Measurements from ENCODE around the gene CISD2. TPM values are rescaled to one million over a fixed set of nuclear protein-coding genes. Genes with fewer than 3 reads are reported as not detected.

CISD2 gene
- polyA plus RNA-seq, 1 donor: 39.4 TPM

DNA sequence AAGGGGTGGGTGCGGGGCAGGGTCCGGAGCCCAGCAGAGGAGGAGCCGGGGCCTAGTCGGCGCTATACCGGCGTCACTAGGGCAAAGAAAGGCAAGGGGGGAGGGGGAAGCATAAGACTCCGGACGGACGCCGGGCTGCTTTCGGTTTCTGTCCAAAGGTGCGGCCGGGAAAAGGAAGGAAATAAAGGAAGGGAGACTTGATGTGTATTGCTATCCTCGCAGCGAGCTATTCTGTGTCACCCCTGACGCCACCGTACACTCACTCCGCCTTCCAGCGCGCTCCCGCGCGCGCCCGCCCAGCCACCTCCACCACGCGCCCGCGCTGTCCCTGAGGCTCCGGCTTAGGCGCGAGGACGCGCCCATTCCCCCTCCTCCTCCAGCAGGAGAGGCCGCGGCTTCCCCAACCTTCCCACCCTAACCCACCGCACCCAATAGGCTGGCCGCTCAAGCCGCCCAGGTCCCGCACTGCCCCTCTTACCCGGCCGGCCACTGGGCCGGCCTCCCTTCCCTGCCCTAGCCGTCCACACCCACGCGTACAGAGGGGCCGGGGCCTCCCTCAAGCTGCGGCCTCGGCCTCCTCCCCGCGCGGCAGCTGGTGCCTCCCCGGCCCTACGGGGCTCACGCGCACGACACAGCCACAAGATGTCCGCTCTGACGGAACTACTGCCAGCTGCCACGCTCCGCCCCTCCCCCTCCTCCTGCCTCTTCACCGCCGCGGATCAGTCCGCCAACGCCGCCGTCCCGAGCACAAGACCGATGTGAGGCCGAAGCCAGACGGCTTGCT is 41.7 kb upstream of the CISD2 start, which contains the start of gene UBE2D3:
UBE2D3 (minus strand) TSS at position 662 of the 784 bp plus-strand sequence. CDS start 1,043 bp downstream, outside the sequence.
- WGBS (ENCODE audit: insufficient coverage, low lambda C conversion rate): no CpG with 5 or more reads among the region's 73 CpGs
- Histone ChIP-seq H3K9me3 (ENCODE audit: control insufficient read depth, low read depth, low read length) (no peaks in the 10 kb centered on the region), H3K36me3 (ENCODE audit: control insufficient read depth, insufficient read depth, low read length) (no peaks in the 10 kb centered on the region), H3K4me3 (ENCODE audit: low read length) (peak within 1 kb of the TSS; percentile 98), H3K4me1 (ENCODE audit: control insufficient read depth, insufficient read depth, low read length) (peaks cover 15% of the 10 kb centered on the region), H3K27me3 (ENCODE audit: control insufficient read depth, insufficient read depth, low read length) (no peaks in the 10 kb centered on the region), H3K27ac (ENCODE audit: low read length) (peak within 1 kb of the TSS; percentile 100)
- DNase-seq: peak; percentile 96 to 98

DNA sequence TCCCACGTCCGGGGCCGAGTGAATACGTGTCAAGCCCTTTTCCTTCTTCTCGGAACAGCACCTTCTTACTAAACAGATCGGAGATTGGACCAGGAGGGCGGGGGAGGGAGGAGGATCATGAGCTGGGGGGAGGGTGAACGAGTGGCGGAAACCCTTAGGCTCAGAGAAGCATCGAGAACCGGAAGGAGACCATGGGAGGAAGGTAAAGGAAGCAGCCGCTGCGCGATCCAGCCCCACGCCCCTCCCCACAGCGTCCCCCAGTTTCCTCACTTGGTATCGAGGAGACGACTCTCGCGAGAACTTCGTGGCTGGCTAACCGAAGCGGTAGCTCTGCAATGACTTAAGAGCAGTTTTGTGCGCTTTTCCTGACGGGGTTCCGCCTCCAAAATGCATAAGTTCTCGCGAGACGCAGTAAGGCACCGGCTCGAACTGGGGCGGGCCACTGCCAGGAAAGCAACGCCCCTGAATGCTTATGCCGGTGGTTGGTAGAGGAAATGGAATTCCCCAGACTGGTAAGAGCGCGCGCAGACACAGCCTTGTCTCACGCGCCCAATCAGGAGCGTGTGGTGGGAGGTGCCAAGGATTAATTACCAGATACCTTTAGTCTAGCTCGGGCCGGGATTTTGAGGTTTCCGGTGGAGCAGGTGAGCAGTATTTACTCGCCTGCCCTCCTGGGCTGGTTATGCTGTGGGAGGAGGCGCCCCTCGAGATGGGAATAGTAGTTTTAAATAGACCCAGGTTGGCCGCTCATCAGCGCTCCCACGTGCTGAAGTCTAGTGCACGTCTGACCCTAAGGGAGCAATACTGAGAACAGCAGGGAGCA is 40.9 kb upstream of the CISD2 start:
- Histone ChIP-seq H3K27ac (ENCODE audit: low read length) (peak overlapping the region; percentile 100), H3K36me3 (ENCODE audit: control insufficient read depth, insufficient read depth, low read length) (no peaks in the 10 kb centered on the region), H3K4me1 (ENCODE audit: control insufficient read depth, insufficient read depth, low read length) (peaks cover 15% of the 10 kb centered on the region), H3K27me3 (ENCODE audit: control insufficient read depth, insufficient read depth, low read length) (no peaks in the 10 kb centered on the region), H3K4me3 (ENCODE audit: low read length) (peak overlapping the region; percentile 98), H3K9me3 (ENCODE audit: control insufficient read depth, low read depth, low read length) (no peaks in the 10 kb centered on the region)
- no CpG with 5 or more reads among the region's 50 CpGs for WGBS (ENCODE audit: insufficient coverage, low lambda C conversion rate)
- peak; percentile 100 for DNase-seq

GRCh38 chr4:102828497-102828808 is 40.3 kb upstream of the CISD2 start:
- WGBS (ENCODE audit: insufficient coverage, low lambda C conversion rate): no CpG with 5 or more reads among the region's 4 CpGs
- DNase-seq: no peak
- H3K9me3 ChIP-seq (ENCODE audit: control insufficient read depth, low read depth, low read length): no peaks in the 10 kb centered on the region
- no peaks in the 10 kb centered on the region for H3K36me3 ChIP-seq (ENCODE audit: control insufficient read depth, insufficient read depth, low read length)
- H3K4me1 ChIP-seq (ENCODE audit: control insufficient read depth, insufficient read depth, low read length): peaks cover 11% of the 10 kb centered on the region
- no peaks in the 10 kb centered on the region for H3K27me3 ChIP-seq (ENCODE audit: control insufficient read depth, insufficient read depth, low read length)
- H3K4me3 ChIP-seq (ENCODE audit: low read length): peak overlapping the region; percentile 98
- H3K27ac ChIP-seq (ENCODE audit: low read length): peak overlapping the region; percentile 100

- DNase-seq: no peak
- Histone ChIP-seq H3K36me3 (ENCODE audit: control insufficient read depth, insufficient read depth, low read length) (no peaks in the 10 kb centered on the region), H3K27ac (ENCODE audit: low read length) (peak overlapping the region; percentile 100), H3K4me3 (ENCODE audit: low read length) (no peak overlapping the region), H3K4me1 (ENCODE audit: control insufficient read depth, insufficient read depth, low read length) (peaks cover 6% of the 10 kb centered on the region), H3K27me3 (ENCODE audit: control insufficient read depth, insufficient read depth, low read length) (no peaks in the 10 kb centered on the region), H3K9me3 (ENCODE audit: control insufficient read depth, low read depth, low read length) (no peaks in the 10 kb centered on the region)
- no CpG with 5 or more reads among the region's 7 CpGs for WGBS (ENCODE audit: insufficient coverage, low lambda C conversion rate)
Measured at GRCh38 chr4:102829803-102830202, 39.0 kb upstream of the CISD2 start.

DNA sequence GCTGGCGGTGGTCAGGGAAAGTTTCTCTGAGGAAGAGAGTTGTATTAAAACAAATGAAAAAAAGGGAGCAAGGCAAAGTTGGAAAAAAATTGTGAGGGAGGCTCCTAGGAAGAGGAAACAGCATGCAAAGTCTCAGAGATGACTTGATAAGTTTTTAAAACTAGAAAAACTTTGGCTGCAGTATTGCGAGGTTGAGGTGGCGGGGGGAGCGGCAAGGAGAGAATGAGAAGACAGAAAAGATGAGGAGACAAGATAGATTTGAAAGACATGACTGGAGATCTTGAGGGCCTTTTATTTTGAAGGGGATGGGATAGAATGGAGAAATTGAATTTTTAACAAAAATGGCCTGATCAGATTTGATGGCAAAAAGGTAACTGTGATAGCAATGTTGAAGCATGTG is 36.7 kb upstream of the CISD2 start:
- 100% methylated on average over 4 of the region's 4 CpGs for WGBS (ENCODE audit: insufficient coverage, low lambda C conversion rate)
- DNase-seq: no peak

GRCh38 chr4:102832667-102833066 is 36.1 kb upstream of the CISD2 start:
- Histone ChIP-seq H3K36me3 (ENCODE audit: control insufficient read depth, insufficient read depth, low read length) (no peaks in the 10 kb centered on the region), H3K4me3 (ENCODE audit: low read length) (no peak overlapping the region), H3K4me1 (ENCODE audit: control insufficient read depth, insufficient read depth, low read length) (peaks cover 6% of the 10 kb centered on the region), H3K9me3 (ENCODE audit: control insufficient read depth, low read depth, low read length) (no peaks in the 10 kb centered on the region), H3K27me3 (ENCODE audit: control insufficient read depth, insufficient read depth, low read length) (no peaks in the 10 kb centered on the region), H3K27ac (ENCODE audit: low read length) (no peak overlapping the region)
- 83% methylated on average over 1 of the region's 1 CpG for WGBS (ENCODE audit: insufficient coverage, low lambda C conversion rate)
- no peak for DNase-seq

More for the DNA sequence above, 36.7 kb upstream of the CISD2 start:
- H3K27me3 ChIP-seq (ENCODE audit: control insufficient read depth, insufficient read depth, low read length): no peaks in the 10 kb centered on the region
- H3K4me1 ChIP-seq (ENCODE audit: control insufficient read depth, insufficient read depth, low read length): peaks cover 6% of the 10 kb centered on the region
- H3K4me3 ChIP-seq (ENCODE audit: low read length): no peak overlapping the region
- no peaks in the 10 kb centered on the region for H3K9me3 ChIP-seq (ENCODE audit: control insufficient read depth, low read depth, low read length)
- H3K27ac ChIP-seq (ENCODE audit: low read length): no peak overlapping the region
- no peaks in the 10 kb centered on the region for H3K36me3 ChIP-seq (ENCODE audit: control insufficient read depth, insufficient read depth, low read length)

GRCh38 chr4:102836596-102836995 is 32.2 kb upstream of the CISD2 start:
- no peaks in the 10 kb centered on the region for H3K9me3 ChIP-seq (ENCODE audit: control insufficient read depth, low read depth, low read length)
- WGBS (ENCODE audit: insufficient coverage, low lambda C conversion rate): 100% methylated on average over 1 of the region's 1 CpG
- DNase-seq: no peak

GRCh38 chr4:102842367-102842766 is 26.4 kb upstream of the CISD2 start:
- DNase-seq: no peak
- Histone ChIP-seq H3K27ac (ENCODE audit: low read length) (no peak overlapping the region), H3K36me3 (ENCODE audit: control insufficient read depth, insufficient read depth, low read length) (no peaks in the 10 kb centered on the region), H3K4me3 (ENCODE audit: low read length) (no peak overlapping the region), H3K4me1 (ENCODE audit: control insufficient read depth, insufficient read depth, low read length) (no peaks in the 10 kb centered on the region), H3K27me3 (ENCODE audit: control insufficient read depth, insufficient read depth, low read length) (no peaks in the 10 kb centered on the region), H3K9me3 (ENCODE audit: control insufficient read depth, low read depth, low read length) (no peaks in the 10 kb centered on the region)
- no CpG with 5 or more reads among the region's 3 CpGs for WGBS (ENCODE audit: insufficient coverage, low lambda C conversion rate)

More at GRCh38 chr4:102836596-102836995, 32.2 kb upstream of the CISD2 start:
- H3K4me1 ChIP-seq (ENCODE audit: control insufficient read depth, insufficient read depth, low read length): no peaks in the 10 kb centered on the region
- H3K27me3 ChIP-seq (ENCODE audit: control insufficient read depth, insufficient read depth, low read length): no peaks in the 10 kb centered on the region
- no peaks in the 10 kb centered on the region for H3K36me3 ChIP-seq (ENCODE audit: control insufficient read depth, insufficient read depth, low read length)
- H3K4me3 ChIP-seq (ENCODE audit: low read length): no peak overlapping the region
- H3K27ac ChIP-seq (ENCODE audit: low read length): no peak overlapping the region

- H3K27me3 ChIP-seq (ENCODE audit: control insufficient read depth, insufficient read depth, low read length): no peaks in the 10 kb centered on the region
Measured at GRCh38 chr4:102843273-102843672, 25.5 kb upstream of the CISD2 start.

DNA sequence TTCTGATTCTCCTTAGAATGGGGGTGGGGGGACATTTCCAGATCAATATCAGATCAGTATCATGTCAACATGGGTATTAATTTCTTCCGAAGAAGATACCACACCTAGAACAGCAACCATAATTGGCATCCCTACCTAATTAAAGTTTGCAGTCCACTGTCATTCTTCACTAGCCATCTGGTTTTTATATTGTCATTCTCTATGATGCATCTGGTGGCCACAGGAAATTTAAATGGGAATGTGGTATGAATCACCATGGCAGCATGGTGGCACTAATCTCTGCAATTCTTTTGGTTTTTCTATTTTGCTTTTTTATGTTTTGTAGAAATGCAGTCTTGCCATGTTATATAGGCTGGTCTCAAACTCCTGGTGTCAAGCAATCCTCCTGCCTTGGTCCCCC is 24.9 kb upstream of the CISD2 start:
- no peaks in the 10 kb centered on the region for H3K9me3 ChIP-seq (ENCODE audit: control insufficient read depth, low read depth, low read length)
- DNase-seq: no peak
- H3K36me3 ChIP-seq (ENCODE audit: control insufficient read depth, insufficient read depth, low read length): no peaks in the 10 kb centered on the region
- no CpG with 5 or more reads among the region's 1 CpG for WGBS (ENCODE audit: insufficient coverage, low lambda C conversion rate)
- no peak overlapping the region for H3K27ac ChIP-seq (ENCODE audit: low read length)
- H3K4me3 ChIP-seq (ENCODE audit: low read length): no peak overlapping the region
- H3K27me3 ChIP-seq (ENCODE audit: control insufficient read depth, insufficient read depth, low read length): no peaks in the 10 kb centered on the region
- no peaks in the 10 kb centered on the region for H3K4me1 ChIP-seq (ENCODE audit: control insufficient read depth, insufficient read depth, low read length)

More at GRCh38 chr4:102843273-102843672, 25.5 kb upstream of the CISD2 start:
- H3K36me3 ChIP-seq (ENCODE audit: control insufficient read depth, insufficient read depth, low read length): no peaks in the 10 kb centered on the region
- H3K4me3 ChIP-seq (ENCODE audit: low read length): no peak overlapping the region
- no peak overlapping the region for H3K27ac ChIP-seq (ENCODE audit: low read length)
- no peak for DNase-seq
- no peaks in the 10 kb centered on the region for H3K4me1 ChIP-seq (ENCODE audit: control insufficient read depth, insufficient read depth, low read length)
- no peaks in the 10 kb centered on the region for H3K9me3 ChIP-seq (ENCODE audit: control insufficient read depth, low read depth, low read length)

Measured in large intestine (tissue), 3 donors.